ENCODE results near the gene UCN3. TPM values are rescaled to one million over a fixed set of nuclear protein-coding genes. Genes with fewer than 3 reads are reported as not detected.

The UCN3 gene
- total RNA-seq, 1 experiment from 2014 or later: not detected

GRCh38 chr10:5325076-5325475, 39.7 kb upstream of the UCN3 start:
- peaks cover 0 to 3% (median 3%) of the 10 kb centered on the region in 3 experiments; a peak in 4 of 7 replicates for H3K36me3 Mint-ChIP-seq (ENCODE audit: insufficient read depth in 1 of 3, low read depth in 3 of 3)
- DNase-seq: no peak

More at GRCh38 chr10:5325076-5325475, 39.7 kb upstream of the UCN3 start:
- WGBS (ENCODE audit: extremely low coverage, insufficient read length, low lambda C conversion rate): no CpG with 5 or more reads among the region's 6 CpGs
- H2BK20ac ChIP-seq (ENCODE audit: low read depth, low read length, poor library complexity, severe bottlenecking): no peak overlapping the region
- no peak overlapping the region for H3K9ac ChIP-seq (ENCODE audit: extremely low read depth, insufficient read length, low read length)
- no peak overlapping the region for H2BK120ac ChIP-seq (ENCODE audit: low read depth, low read length, poor library complexity, severe bottlenecking)
- no peaks in the 10 kb centered on the region for H3K79me2 ChIP-seq (ENCODE audit: insufficient read depth, low read length)
- H2BK5ac ChIP-seq (ENCODE audit: insufficient read length, low read length): no peak overlapping the region
- no peak overlapping the region for H2AK5ac ChIP-seq (ENCODE audit: insufficient read length, low read length)
- H3K56ac ChIP-seq (ENCODE audit: insufficient read length, low read depth, low read length): no peak overlapping the region
- no peaks in the 10 kb centered on the region for H3K27me3 ChIP-seq (ENCODE audit: insufficient read depth, low read length)
- H3K4me1 ChIP-seq (ENCODE audit: insufficient read depth, low read length): no peaks in the 10 kb centered on the region
- H3K79me1 ChIP-seq (ENCODE audit: insufficient read depth, low read depth, low read length, poor library complexity, severe bottlenecking): no peaks in the 10 kb centered on the region
- Mint-ChIP-seq H3K4me3 (no peak overlapping the region), H3K4me1 (no peaks in the 10 kb centered on the region), H3K9me3 (peaks cover 34 to 61% of the 10 kb centered on the region in 2 experiments), H3K27ac (no peak overlapping the region), H3K27me3 (ENCODE audit: low read depth) (peaks cover 7% of the 10 kb centered on the region)
- H2AFZ ChIP-seq (ENCODE audit: low read length): no peak overlapping the region
- no peak overlapping the region for H3K4me2 ChIP-seq (ENCODE audit: insufficient read depth, insufficient read length, low read length)
- H3K18ac ChIP-seq (ENCODE audit: insufficient read length, low read depth, low read length): no peak overlapping the region
- no peak overlapping the region for H3K14ac ChIP-seq (ENCODE audit: insufficient read depth, low read length)
- no peaks in the 10 kb centered on the region for H4K20me1 ChIP-seq (ENCODE audit: control insufficient read depth, insufficient read depth, insufficient read length)
- H4K5ac ChIP-seq (ENCODE audit: insufficient read length, low read depth, low read length): no peak overlapping the region
- no peak overlapping the region for H2BK12ac ChIP-seq (ENCODE audit: insufficient read length, low read depth, low read length)
- H3K9me3 ChIP-seq (ENCODE audit: control insufficient read depth, low read depth, low read length): no peaks in the 10 kb centered on the region
- no peaks in the 10 kb centered on the region for H3K23me2 ChIP-seq (ENCODE audit: insufficient read length, low read depth, low read length, poor library complexity, severe bottlenecking)
- no peak overlapping the region for H2BK15ac ChIP-seq (ENCODE audit: low read depth, low read length)
- H3T11ph ChIP-seq (ENCODE audit: low read length): no peak overlapping the region
- no peak overlapping the region for H4K8ac ChIP-seq (replicated peaks; ENCODE audit: insufficient read length, low read depth, low read length)
- TF ChIP-seq, protein P1, sequence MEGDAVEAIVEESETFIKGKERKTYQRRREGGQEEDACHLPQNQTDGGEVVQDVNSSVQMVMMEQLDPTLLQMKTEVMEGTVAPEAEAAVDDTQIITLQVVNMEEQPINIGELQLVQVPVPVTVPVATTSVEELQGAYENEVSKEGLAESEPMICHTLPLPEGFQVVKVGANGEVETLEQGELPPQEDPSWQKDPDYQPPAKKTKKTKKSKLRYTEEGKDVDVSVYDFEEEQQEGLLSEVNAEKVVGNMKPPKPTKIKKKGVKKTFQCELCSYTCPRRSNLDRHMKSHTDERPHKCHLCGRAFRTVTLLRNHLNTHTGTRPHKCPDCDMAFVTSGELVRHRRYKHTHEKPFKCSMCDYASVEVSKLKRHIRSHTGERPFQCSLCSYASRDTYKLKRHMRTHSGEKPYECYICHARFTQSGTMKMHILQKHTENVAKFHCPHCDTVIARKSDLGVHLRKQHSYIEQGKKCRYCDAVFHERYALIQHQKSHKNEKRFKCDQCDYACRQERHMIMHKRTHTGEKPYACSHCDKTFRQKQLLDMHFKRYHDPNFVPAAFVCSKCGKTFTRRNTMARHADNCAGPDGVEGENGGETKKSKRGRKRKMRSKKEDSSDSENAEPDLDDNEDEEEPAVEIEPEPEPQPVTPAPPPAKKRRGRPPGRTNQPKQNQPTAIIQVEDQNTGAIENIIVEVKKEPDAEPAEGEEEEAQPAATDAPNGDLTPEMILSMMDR (conservative IDR thresholded peaks at IDR 0.05): no peak
- no peak overlapping the region for H3K4ac ChIP-seq (ENCODE audit: low read depth, low read length)
- no peak overlapping the region for H4K91ac ChIP-seq (ENCODE audit: insufficient read length, low read depth, low read length)
- H3K27ac ChIP-seq (ENCODE audit: insufficient read length, low read depth, low read length): no peak overlapping the region
- H3K23ac ChIP-seq (ENCODE audit: insufficient read length, low read depth, low read length): no peak overlapping the region

Measured in H9 (cell line).